HG02763 (cell line): ENCODE results near the gene ETFA.
"Not testable (repeated sequence)": the region's sequence is repeated elsewhere in the genome, so short reads cannot be mapped to it uniquely, and the experiment has no call there.

ENCODE experiments used
- ATAC-seq: cut with Tn5 transposase; IDR thresholded peaks from one replicate; pipeline ENCODE4 v1.9.1; 2021; ENCODE audit warnings: mild to moderate bottlenecking, moderate library complexity; ENCODE audit not compliant: unreplicated experiment

ETFA gene

GRCh38 chr15:76327191-76328105 is 16.2 kb upstream of the ETFA start:
- ATAC-seq: no peak

DNA sequence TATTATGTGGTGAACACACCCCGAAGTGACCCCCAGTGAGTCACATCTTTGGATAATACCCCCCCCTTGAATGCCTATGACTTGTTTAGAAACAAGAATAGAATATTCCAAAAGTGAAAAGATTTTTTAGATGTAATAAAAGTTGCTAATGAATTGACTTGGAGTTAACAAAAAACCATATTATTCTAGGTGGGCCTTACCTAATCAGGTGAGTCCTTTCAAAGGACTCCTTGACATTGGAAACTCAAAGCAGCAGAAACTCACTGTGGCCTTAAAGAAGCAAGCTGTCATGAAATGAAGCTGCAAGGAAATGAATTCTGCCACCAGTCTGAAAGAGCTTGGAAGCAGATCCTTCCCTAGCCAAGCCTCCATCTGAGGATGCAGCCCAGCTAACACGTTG is 14.4 kb upstream of the ETFA start:
- no peak for ATAC-seq

GRCh38 chr15:76324066-76324465 is 12.8 kb upstream of the ETFA start:
- no peak for ATAC-seq

DNA sequence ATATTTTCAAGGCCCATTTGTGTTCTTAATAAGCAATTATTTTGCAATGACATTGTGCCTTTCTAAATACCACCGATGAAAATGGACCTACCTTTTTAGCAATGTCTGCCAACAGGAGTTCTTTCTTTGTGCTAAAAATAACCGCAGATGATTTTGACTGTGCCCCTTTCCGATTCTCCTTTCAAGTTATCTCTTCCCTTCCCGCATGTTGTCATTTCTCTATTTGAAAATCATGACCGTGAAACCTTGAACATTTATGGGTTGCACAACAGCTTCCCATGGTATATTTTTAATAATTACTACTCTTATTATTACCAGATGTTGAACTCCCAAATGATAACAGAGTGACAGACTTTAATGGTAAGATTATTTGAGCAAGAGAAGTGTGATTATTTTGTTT is 10.3 kb upstream of the ETFA start:
- ATAC-seq: no peak

GRCh38 chr15:76321171-76321570 is 9.9 kb upstream of the ETFA start:
- no peak for ATAC-seq

GRCh38 chr15:76320012-76320411 is 8.7 kb upstream of the ETFA start:
- no peak for ATAC-seq

- no peak for ATAC-seq
These were observed 2.5 kb upstream of the ETFA start for GRCh38 chr15:76313731-76314130.

GRCh38 chr15:76313175-76313567 is 1.9 kb upstream of the ETFA start:
- ATAC-seq: not testable (repeated sequence)

- no peak for ATAC-seq
These were observed 1.4 kb upstream of the ETFA start for GRCh38 chr15:76312540-76313174.

DNA sequence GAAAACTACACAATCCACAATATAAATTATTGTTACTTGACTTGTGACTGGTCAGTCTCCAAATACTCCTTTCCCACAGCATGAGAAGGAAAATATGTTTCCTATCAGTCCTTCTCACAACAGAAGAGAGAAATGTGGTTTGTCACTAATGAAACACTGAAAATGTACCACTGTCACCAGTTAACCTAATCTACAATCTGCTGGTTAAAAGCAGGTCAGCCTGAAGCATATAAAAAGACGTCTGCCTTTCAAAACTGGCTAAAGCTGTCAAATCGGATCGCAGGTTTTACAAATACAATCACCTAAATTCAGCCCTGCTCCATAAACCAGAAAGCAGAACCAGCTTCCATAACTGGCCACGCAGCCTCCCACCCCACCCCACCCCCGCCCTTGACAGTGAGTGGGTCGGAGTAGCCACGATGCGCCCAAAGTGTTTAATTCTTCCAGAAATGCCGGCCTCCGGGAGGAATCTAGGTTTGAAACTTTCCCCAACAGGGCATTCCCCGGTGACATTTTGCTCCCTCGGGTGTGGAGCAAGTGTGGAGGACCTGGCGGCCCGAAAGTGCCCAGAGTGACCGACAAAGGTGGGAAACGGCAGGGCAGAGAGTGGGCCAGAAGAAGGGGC is 682 bp downstream of the ETFA start:
- ATAC-seq: no peak

GRCh38 chr15:76309601-76310330 is 1.5 kb downstream of the ETFA start:
- ATAC-seq: no peak

- ATAC-seq: no peak
These were observed 7.4 kb downstream of the ETFA start for GRCh38 chr15:76303909-76304308.

GRCh38 chr15:76299786-76300185 is 11.5 kb downstream of the ETFA start:
- no peak for ATAC-seq

DNA sequence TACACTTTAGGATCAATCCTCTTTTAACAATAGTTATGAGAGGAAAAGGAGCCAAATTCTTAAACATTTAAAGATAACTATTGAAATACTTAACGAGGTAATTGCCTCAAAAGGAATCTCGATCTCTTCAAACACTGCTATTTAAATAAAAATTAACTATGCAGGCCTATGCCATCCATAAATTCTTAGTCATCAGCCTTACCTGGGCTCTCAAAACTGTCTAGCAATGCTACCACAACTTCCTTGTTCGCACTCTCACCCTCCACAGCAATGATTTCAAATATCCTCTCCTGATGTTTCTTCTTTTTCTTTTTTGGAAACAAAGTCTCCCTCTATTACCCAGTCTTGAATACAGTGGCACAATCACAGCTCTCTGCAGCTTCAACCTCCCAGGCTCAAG is 12.3 kb downstream of the ETFA start:
- no peak for ATAC-seq

- not testable (repeated sequence) for ATAC-seq
These were observed 13.3 kb downstream of the ETFA start for GRCh38 chr15:76297951-76298350.

DNA sequence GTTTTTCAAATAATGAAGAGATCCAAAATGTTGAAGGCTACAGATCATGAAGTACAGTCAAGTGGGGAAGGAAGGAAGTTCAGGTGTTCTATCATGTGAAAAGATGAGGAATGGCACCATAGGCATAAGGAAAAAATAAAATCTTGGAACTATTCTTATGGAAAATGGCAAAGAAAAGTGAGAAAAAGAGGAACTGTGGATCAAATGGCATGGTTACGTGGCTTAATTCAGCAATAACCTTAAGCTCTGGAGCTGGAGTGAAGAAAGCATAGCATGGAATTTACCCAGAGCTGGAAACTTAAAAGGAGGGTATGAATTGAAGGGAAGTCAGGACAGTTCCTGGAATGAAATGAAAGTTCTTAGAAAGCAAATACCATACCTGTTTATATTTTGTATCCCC is 14.4 kb downstream of the ETFA start:
- ATAC-seq: no peak

DNA sequence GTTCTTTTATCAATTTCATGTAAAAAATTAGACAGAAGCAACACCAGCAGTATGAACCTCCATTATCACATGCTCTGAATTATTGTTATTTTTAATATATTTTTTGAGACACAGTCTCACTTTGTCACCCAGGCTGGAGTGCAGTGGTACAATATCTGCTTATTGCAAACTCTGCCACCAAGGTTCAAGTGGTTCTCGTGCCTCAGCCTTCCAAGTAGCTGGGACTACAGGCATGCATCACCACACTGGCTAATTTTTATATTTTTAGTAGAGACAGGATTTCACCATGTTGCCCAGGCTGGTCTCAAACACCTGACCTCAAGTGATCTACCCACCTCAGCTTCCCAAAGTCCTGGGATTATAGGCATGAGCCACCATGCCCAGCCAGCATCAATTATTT is 16.8 kb downstream of the ETFA start:
- not testable (repeated sequence) for ATAC-seq

- ATAC-seq: no peak
These were observed 17.9 kb downstream of the ETFA start for GRCh38 chr15:76293361-76293760.

- no peak for ATAC-seq
These were observed 21.7 kb downstream of the ETFA start for GRCh38 chr15:76289582-76289981.

DNA sequence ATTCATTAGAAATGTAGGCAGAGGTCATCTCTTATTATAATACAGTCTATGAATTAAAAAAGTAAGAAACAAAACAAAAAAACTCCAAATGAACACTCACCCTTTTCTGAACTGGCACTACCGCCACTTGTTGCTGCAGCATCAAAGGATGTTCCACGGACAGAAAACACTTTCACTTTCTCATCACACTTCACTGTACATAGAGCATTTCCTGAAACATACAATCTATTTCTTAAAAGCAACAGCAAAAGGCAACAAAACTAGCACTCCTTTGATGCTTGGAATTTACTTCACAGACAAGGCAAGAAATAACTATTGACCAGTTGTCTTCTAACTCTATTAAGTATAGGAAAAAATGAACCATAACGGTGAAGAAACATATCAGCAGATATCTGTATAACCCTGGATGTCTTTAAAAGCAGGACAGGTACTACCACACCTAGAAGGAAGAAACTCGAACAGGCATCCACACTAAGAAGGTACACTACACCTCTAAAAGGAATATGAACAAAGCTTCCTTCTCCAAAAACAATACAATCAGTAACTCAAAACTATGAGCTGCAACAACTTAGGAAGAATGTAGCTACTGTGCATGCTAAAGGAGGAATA is 24.9 kb downstream of the ETFA start:
- no peak for ATAC-seq
